ENCODE measurements around the gene ZNF764.

GRCh38 chr16:30526137-30526822, 31.9 kb downstream of the ZNF764 start, which contains the start of gene ZNF768:
- TF ChIP-seq CTCF (IDR thresholded peaks at IDR 0.05 in 4 of 5, conservative IDR thresholded peaks at IDR 0.05 in 1 of 5), result no peak
- no peak for TF ChIP-seq POLR2A (IDR thresholded peaks at IDR 0.05)

Data from gastrocnemius medialis (tissue), 4 donors.